OCI-LY7 (cell line): Measurements from ENCODE around the gene F13A1. TPM values are rescaled to one million over a fixed set of nuclear protein-coding genes. Genes with fewer than 3 reads are reported as not detected.

Source experiments
- BruUV-seq: library from RNA; stranded (reverse); fragments of 400-500 nt; replicated peaks from 2 replicates; lab custom pipeline; 2021; lab: Mats Ljungman, UMichigan
- CTCF ChIA-PET: fragments of 300-600 bp; sonication (Branson Sonifier 250); formaldehyde crosslinking; loops from one replicate; lab custom pipeline; 2022; ENCODE audit warnings: antibody characterized with exemption; ENCODE audit not compliant: unreplicated experiment; lab: Charles Lee
- POLR2A ChIA-PET: fragments of 300-600 bp; sonication (Branson Sonifier 250); formaldehyde crosslinking; loops from one replicate; lab custom pipeline; 2022; ENCODE audit warnings: antibody characterized with exemption; lab: Charles Lee
- DNase-seq: peaks from one replicate; pipeline ENCODE4 v3.0.0-alpha.2; 2015; ENCODE audit warnings: low spot score
- H2AFZ ChIP-seq: fragments of 200-600 bp; sonication (generic), shearing (Covaris generic); 2 replicates; pipeline ENCODE4 v1.6.1; 2014; ENCODE audit warnings: mild to moderate bottlenecking, antibody characterized with exemption, low read length, moderate library complexity
- H3K27ac ChIP-seq: fragments of 200-600 bp; sonication (generic); 2 replicates; pipeline ENCODE4 v1.5.1; 2014; ENCODE audit warnings: mixed run types, low read depth, mild to moderate bottlenecking, moderate library complexity, low read length, inconsistent platforms; ENCODE audit not compliant: poor library complexity, severe bottlenecking
- H3K36me3 ChIP-seq: fragments of 200-600 bp; sonication (generic); 2 replicates; pipeline ENCODE4 v1.6.1; 2014; ENCODE audit warnings: mild to moderate bottlenecking, antibody characterized with exemption, low read length, moderate library complexity, mixed read lengths; ENCODE audit not compliant: insufficient read depth
- H3K4me1 ChIP-seq: fragments of 200-600 bp; sonication (generic); 2 replicates; pipeline ENCODE4 v1.5.1; 2014; ENCODE audit warnings: mild to moderate bottlenecking, low read length; ENCODE audit not compliant: insufficient read depth, poor library complexity, severe bottlenecking
- H3K4me2 ChIP-seq: fragments of 200-600 bp; sonication (generic); 2 replicates; pipeline ENCODE4 v1.6.1; 2014; ENCODE audit warnings: mild to moderate bottlenecking, low read length
- H3K4me3 ChIP-seq: fragments of 200-600 bp; sonication (generic); 2 replicates; pipeline ENCODE4 v1.5.1; 2014; ENCODE audit warnings: mild to moderate bottlenecking, low read depth, low read length; ENCODE audit not compliant: poor library complexity, severe bottlenecking
- H3K79me2 ChIP-seq: fragments of 200-600 bp; sonication (generic); 2 replicates; pipeline ENCODE4 v1.6.1; 2016; ENCODE audit warnings: low read depth, mild to moderate bottlenecking, low read length, moderate library complexity, mixed read lengths; ENCODE audit not compliant: insufficient read depth
- H3K9me2 ChIP-seq: fragments of 200-600 bp; sonication (generic); 2 replicates; pipeline ENCODE4 v1.6.1; 2016; ENCODE audit warnings: mild to moderate bottlenecking, low read length, mixed read lengths; ENCODE audit not compliant: insufficient read depth
- H3K9me3 ChIP-seq: fragments of 200-600 bp; sonication (generic); 2 replicates; pipeline ENCODE4 v1.6.1; 2014; ENCODE audit warnings: mild to moderate bottlenecking, mixed run types, low read length, mixed read lengths
- H4K20me1 ChIP-seq: fragments of 200-600 bp; sonication (generic); 2 replicates; pipeline ENCODE4 v1.6.1; 2014; ENCODE audit warnings: mild to moderate bottlenecking, antibody characterized with exemption, low read length, moderate library complexity, mixed read lengths; ENCODE audit not compliant: insufficient read depth
- EZH2phosphoT487 ChIP-seq: fragments of 200-600 bp; sonication (generic); IDR thresholded peaks from 2 replicates; pipeline ENCODE4 v1.6.1; 2018; ENCODE audit warnings: low read depth, borderline replicate concordance, mild to moderate bottlenecking, mixed run types, antibody characterized with exemption, low read length, moderate library complexity, mixed read lengths
- intact Hi-C: fragments of 100-400 bp; cut with micrococcal nuclease; formaldehyde crosslinking; loops from one replicate; pipeline ENCODE4 v1.10.0; 2022; ENCODE audit not compliant: unreplicated experiment
- total RNA-seq, 2 experiments: library from RNA; depleted of rRNA in 1 of 2; stranded (reverse); fragments of >200 nt in 1 of 2; shearing (Covaris generic) in 1 of 2; gene quantifications; 2 replicates each; pipeline ENCODE4 v1.2.3, GENCODE V29; 2014 to 2022
- TF ChIP-seq, protein P1 (sequence below): fragments of 200-600 bp; sonication (generic); conservative IDR thresholded peaks from 2 replicates; pipeline ENCODE4 v1.5.1; 2014; ENCODE audit warnings: mild to moderate bottlenecking, antibody characterized with exemption, low read length, moderate library complexity, mixed read lengths

The F13A1 gene
- total RNA-seq, 2 experiments from 2014 or later: 0.13 to 0.63 TPM

DNA sequence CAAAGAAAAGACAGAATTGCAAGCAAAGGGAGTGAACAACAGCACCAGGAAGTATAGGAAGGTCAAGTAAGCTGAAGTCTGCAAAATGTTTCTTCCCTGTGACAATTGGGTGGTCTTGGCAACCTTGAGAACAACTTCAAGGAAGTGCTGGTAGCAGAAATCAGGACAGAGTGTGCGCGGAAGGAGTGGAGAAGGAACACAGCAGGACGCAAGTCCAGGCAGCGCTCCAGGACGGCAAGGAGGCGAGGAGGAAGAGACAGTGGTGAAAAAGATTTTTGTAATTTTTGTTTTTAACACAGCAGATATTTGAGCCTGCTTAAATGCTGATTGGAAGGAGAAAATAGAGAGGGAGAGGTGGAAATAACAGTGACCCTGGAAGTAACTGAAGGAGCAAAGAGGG lies 141.7 kb downstream of the F13A1 start:
- Histone ChIP-seq H3K4me1 (no peaks in the 10 kb centered on the region), H3K9me3 (no peaks in the 10 kb centered on the region), H3K4me2 (no peak overlapping the region), H3K4me3 (no peak overlapping the region), H3K27ac (no peak overlapping the region), H4K20me1 (no peaks in the 10 kb centered on the region), H3K79me2 (no peaks in the 10 kb centered on the region), H3K36me3 (no peaks in the 10 kb centered on the region), H2AFZ (no peak overlapping the region), H3K9me2 (no peaks in the 10 kb centered on the region)
- BruUV-seq: no TSS peak
- no peak for DNase-seq
- ChIA-PET POLR2A (interaction anchor here (0.5 kb wide), 1 partner anchor 74 kb away, joined by 3 read pairs; no protein-coding TSS in a partner anchor), CTCF (no interaction called here)
- intact Hi-C loops: no loop called here
- TF ChIP-seq EZH2phosphoT487: no peak
- TF ChIP-seq, protein P1, sequence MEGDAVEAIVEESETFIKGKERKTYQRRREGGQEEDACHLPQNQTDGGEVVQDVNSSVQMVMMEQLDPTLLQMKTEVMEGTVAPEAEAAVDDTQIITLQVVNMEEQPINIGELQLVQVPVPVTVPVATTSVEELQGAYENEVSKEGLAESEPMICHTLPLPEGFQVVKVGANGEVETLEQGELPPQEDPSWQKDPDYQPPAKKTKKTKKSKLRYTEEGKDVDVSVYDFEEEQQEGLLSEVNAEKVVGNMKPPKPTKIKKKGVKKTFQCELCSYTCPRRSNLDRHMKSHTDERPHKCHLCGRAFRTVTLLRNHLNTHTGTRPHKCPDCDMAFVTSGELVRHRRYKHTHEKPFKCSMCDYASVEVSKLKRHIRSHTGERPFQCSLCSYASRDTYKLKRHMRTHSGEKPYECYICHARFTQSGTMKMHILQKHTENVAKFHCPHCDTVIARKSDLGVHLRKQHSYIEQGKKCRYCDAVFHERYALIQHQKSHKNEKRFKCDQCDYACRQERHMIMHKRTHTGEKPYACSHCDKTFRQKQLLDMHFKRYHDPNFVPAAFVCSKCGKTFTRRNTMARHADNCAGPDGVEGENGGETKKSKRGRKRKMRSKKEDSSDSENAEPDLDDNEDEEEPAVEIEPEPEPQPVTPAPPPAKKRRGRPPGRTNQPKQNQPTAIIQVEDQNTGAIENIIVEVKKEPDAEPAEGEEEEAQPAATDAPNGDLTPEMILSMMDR: no peak

DNA sequence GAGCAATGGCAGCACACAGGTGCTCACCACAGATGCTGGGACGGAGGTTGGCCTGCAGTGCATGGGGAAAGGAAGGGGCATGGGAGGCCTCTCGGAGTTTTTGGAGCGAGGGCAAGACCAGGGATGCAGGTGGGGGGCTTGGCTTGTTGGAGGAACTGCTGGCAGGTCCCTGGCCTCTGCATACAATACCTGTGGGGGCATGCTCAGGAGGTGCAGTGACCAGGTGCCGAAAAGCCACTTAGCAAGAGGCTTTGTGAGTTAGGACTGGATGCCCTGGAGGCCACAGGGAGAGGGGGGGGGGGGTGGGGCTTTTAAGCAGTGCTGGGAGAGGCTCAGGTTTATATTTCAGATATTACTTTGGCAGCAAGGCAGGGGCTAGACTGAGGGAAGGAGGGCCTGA lies 142.7 kb downstream of the F13A1 start:
- H3K79me2 ChIP-seq: no peaks in the 10 kb centered on the region
- H3K9me2 ChIP-seq: no peaks in the 10 kb centered on the region
- H4K20me1 ChIP-seq: no peaks in the 10 kb centered on the region
- DNase-seq: no peak
- intact Hi-C loops: no loop called here
- POLR2A ChIA-PET: no interaction called here
- no peaks in the 10 kb centered on the region for H3K36me3 ChIP-seq
- no peak overlapping the region for H2AFZ ChIP-seq
- H3K27ac ChIP-seq: no peak overlapping the region
- no peak for TF ChIP-seq EZH2phosphoT487
- TF ChIP-seq, protein P1: no peak
- no peaks in the 10 kb centered on the region for H3K9me3 ChIP-seq
- H3K4me2 ChIP-seq: no peak overlapping the region
- no peak overlapping the region for H3K4me3 ChIP-seq
- no TSS peak for BruUV-seq
- CTCF ChIA-PET: no interaction called here
- no peaks in the 10 kb centered on the region for H3K4me1 ChIP-seq

DNA sequence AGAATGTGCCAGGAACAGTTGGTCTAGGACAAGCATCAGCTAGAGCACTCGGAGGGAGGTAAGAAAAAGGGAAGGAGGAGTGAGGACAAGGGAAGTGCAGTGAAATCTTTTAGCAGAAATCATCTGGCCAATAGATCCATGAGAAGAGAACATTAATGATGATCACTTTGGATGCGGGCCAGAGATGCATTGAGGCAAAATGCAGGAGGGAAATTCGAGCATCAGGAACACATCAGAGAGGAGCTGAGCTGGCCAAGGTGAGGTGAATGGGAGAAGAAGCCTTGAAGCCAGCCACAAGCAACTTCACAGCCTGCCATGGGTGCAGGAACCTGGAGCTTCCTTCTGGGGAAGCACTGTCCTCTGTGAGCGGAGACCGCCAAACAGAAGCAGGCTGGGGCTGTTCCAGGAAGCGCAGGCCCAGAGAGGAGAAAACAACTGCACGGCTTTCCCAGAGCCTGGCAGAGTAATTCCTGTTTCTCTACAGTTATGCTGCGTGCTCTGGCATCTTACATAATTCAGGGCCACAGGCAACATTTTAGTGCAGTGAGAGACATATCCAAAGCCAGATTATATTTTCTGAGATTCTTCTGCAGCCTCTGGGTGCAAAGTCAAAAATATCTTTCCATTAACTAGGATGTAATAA lies 143.8 kb downstream of the F13A1 start:
- Histone ChIP-seq H3K36me3 (no peaks in the 10 kb centered on the region), H3K27ac (no peak overlapping the region), H3K79me2 (no peaks in the 10 kb centered on the region), H3K4me2 (no peak overlapping the region), H3K4me3 (no peak overlapping the region), H4K20me1 (no peaks in the 10 kb centered on the region), H3K4me1 (no peaks in the 10 kb centered on the region), H2AFZ (no peak overlapping the region), H3K9me3 (no peaks in the 10 kb centered on the region), H3K9me2 (no peaks in the 10 kb centered on the region)
- ChIA-PET CTCF (no interaction called here), POLR2A (interaction anchor here (1.1 to 1.3 kb wide), 2 partner anchors 44 to 49 kb away, joined by 3 read pairs; no protein-coding TSS in a partner anchor)
- BruUV-seq: no TSS peak
- no peak for TF ChIP-seq EZH2phosphoT487
- TF ChIP-seq, protein P1: no peak
- no peak for DNase-seq
- intact Hi-C loops: no loop called here
